GM12864 (cell line): ENCODE data around the gene GARIN5B.

ENCODE experiments used
- DNase-seq: peaks from one replicate; pipeline ENCODE4 v3.0.0-alpha.2; 2011; ENCODE audit warnings: low read depth
- H3K4me3 ChIP-seq: 2 replicates; pipeline ENCODE4 v1.5.1; 2011; ENCODE audit warnings: mild to moderate bottlenecking, low read depth, low read length, control low read depth
- TF ChIP-seq, protein P1 (sequence below): IDR thresholded peaks from 2 replicates; pipeline ENCODE4 v1.5.1; 2011; ENCODE audit warnings: low read depth, mild to moderate bottlenecking, moderate library complexity, low read length, control low read depth, inconsistent platforms; ENCODE audit errors: missing control alignments

Gene GARIN5B

DNA sequence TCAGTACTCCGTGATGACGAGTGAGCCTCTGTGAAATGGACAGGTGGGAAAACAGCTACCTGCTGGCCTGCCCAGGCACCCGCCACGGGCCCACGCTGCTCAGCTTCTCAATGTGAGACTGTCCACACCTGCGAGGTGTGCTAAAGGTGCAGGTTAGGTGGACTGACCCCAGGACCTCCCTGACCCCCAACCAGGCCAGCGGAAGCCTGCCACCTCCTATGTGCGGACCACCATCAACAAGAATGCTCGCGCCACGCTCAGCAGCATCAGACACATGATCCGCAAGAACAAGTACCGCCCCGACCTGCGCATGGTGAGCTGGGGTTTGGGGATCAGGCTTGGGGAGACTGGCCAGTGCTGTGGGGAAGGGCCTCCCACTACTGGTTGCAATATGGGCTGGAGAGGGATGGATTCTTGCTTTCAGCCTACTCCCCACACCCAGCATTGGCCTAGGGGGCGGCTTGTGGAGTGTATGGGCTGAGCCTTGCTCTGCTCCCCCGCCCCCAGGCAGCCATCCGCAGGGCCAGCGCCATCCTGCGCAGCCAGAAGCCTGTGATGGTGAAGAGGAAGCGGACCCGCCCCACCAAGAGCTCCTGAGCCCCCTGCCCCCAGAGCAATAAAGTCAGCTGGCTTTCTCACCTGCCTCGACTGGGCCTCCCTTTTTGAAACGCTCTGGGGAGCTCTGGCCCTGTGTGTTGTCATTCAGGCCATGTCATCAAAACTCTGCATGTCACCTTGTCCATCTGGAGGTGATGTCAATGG, 24.9 kb upstream of the GARIN5B start:
- DNase-seq: no peak
- TF ChIP-seq, protein P1, sequence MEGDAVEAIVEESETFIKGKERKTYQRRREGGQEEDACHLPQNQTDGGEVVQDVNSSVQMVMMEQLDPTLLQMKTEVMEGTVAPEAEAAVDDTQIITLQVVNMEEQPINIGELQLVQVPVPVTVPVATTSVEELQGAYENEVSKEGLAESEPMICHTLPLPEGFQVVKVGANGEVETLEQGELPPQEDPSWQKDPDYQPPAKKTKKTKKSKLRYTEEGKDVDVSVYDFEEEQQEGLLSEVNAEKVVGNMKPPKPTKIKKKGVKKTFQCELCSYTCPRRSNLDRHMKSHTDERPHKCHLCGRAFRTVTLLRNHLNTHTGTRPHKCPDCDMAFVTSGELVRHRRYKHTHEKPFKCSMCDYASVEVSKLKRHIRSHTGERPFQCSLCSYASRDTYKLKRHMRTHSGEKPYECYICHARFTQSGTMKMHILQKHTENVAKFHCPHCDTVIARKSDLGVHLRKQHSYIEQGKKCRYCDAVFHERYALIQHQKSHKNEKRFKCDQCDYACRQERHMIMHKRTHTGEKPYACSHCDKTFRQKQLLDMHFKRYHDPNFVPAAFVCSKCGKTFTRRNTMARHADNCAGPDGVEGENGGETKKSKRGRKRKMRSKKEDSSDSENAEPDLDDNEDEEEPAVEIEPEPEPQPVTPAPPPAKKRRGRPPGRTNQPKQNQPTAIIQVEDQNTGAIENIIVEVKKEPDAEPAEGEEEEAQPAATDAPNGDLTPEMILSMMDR: no peak
- peak overlapping the region; percentile 69 for H3K4me3 ChIP-seq

DNA sequence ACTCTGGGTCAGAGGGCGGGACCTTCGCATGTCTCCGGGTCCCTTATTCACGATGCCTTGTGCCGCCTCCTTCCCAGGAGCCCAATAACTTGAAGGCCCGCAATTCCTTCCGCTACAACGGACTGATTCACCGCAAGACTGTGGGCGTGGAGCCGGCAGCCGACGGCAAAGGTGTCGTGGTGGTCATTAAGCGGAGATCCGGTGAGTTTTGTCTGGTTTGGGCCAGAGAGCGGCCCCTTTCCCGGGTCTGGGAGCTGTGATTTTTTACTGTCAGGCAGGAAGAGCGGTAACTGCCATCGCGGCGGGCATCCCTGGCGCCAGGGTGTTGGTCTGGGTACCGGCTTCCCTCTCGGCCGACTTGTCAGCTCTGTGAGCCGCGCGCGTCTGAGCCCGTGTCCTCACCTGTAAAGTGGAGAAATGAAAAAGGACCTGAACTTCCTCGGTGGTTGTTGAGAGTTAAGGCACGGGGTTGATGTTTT, 23.5 kb upstream of the GARIN5B start:
- no peak for DNase-seq
- TF ChIP-seq, protein P1: no peak
- peak overlapping the region; percentile 69 for H3K4me3 ChIP-seq

- TF ChIP-seq, protein P1: no peak
- peak; percentile 94 for DNase-seq
Measured at GRCh38 chr19:55385724-55386492, 22.8 kb upstream of the GARIN5B start, which contains the start of gene RPL28. Gene RPL28 (plus strand): TSS chr19:55385932. CDS start chr19:55386358, 426 bp downstream.

GRCh38 chr19:55384920-55385723, 22.1 kb upstream of the GARIN5B start:
- H3K4me3 ChIP-seq: peak overlapping the region; percentile 66
- peak; percentile 85 for DNase-seq
- TF ChIP-seq, protein P1: no peak

More at GRCh38 chr19:55385724-55386492, 22.8 kb upstream of the GARIN5B start, which contains the start of gene RPL28:
- H3K4me3 ChIP-seq: peak within 1 kb of the TSS; percentile 69

- no peak for DNase-seq
- peak within 1 kb of the TSS; percentile 67 for H3K4me3 ChIP-seq
- TF ChIP-seq, protein P1: no peak
Measured at GRCh38 chr19:55384131-55384919, 21.3 kb upstream of the GARIN5B start, which contains the start of gene TMEM238. Gene TMEM238 (minus strand): TSS chr19:55384292. CDS start chr19:55384259, 33 bp downstream.
